Lung (tissue), 12 donors: Measurements from ENCODE around the gene PROCA1. TPM values are rescaled to one million over a fixed set of nuclear protein-coding genes. Genes with fewer than 3 reads are reported as not detected.

ENCODE experiments used
- ATAC-seq: fragments of 200-7000 bp; cut with Tn5 transposase; one replicate; pipeline ENCODE4 v1.9.1; 2020; ENCODE audit warnings: moderate number of reproducible peaks; ENCODE audit not compliant: insufficient read depth, low FRiP score
- DNase-seq, 3 donors: peaks; one replicate each; pipeline ENCODE4 v3.0.0-alpha.2; 2013 to 2017
- H3K27ac ChIP-seq, 2 donors: one replicate each; pipeline ENCODE4 v1.5.1; 2013; ENCODE audit warnings: mild to moderate bottlenecking in 2 of 2, moderate library complexity in 2 of 2, control low read depth in 1 of 2, inconsistent platforms in 1 of 2, low read depth in 1 of 2, low read length in 1 of 2
- H3K27me3 ChIP-seq, 3 donors: one replicate each; pipeline ENCODE4 v1.5.1; 2013; ENCODE audit warnings: low read length in 2 of 3; ENCODE audit not compliant: control insufficient read depth in 3 of 3, insufficient read depth in 3 of 3
- H3K36me3 ChIP-seq, 4 donors: one replicate each; pipeline ENCODE4 v1.5.1; 2013; ENCODE audit warnings: low read length in 4 of 4, mild to moderate bottlenecking in 1 of 4, moderate library complexity in 1 of 4; ENCODE audit not compliant: control insufficient read depth in 4 of 4, insufficient read depth in 4 of 4
- H3K4me1 ChIP-seq, 5 donors: one replicate each; pipeline ENCODE4 v1.5.1; 2013; ENCODE audit warnings: low read length in 5 of 5, mild to moderate bottlenecking in 2 of 5, moderate library complexity in 1 of 5; ENCODE audit not compliant: control insufficient read depth in 5 of 5, insufficient read depth in 5 of 5
- H3K4me3 ChIP-seq: one replicate; pipeline ENCODE4 v1.5.1; 2013; ENCODE audit warnings: mild to moderate bottlenecking, control low read depth, moderate library complexity
- H3K9ac ChIP-seq, 2 donors: one replicate each; pipeline ENCODE4 v1.5.1; 2013; ENCODE audit warnings: low read length in 2 of 2, control low read depth in 1 of 2; ENCODE audit not compliant: insufficient read depth in 1 of 2
- H3K9me3 ChIP-seq, 4 donors: one replicate each; pipeline ENCODE4 v1.5.1; 2013; ENCODE audit warnings: low read length in 3 of 4, mild to moderate bottlenecking in 1 of 4, moderate library complexity in 1 of 4; ENCODE audit not compliant: control insufficient read depth in 4 of 4, insufficient read depth in 3 of 4
- WGBS, 2 donors: extraction: QIAGEN DNeasy Blood & Tissue Kit; methylation state at CpG; one replicate each; pipeline ENCODE4 v1.1.7; 2013; 5-methylcytosine and 5-hydroxymethylcytosine counted together
- polyA plus RNA-seq, 2 donors: library from polyadenylated mRNA; stranded (reverse); fragments of 200-250 nt; gene quantifications; one replicate each; pipeline ENCODE4 v1.2.1, GENCODE V29; 2013
- total RNA-seq, 2 donors: library from RNA; depleted of rRNA in 1 of 2; stranded (reverse); fragments of >200 nt in 1 of 2; gene quantifications; one replicate each; pipeline ENCODE4 v1.2.1, GENCODE V29; 2014 to 2021
- TF ChIP-seq, protein P1 (sequence below): IDR thresholded peaks from 2 replicates; pipeline ENCODE4 v1.5.1; 2012; ENCODE audit warnings: mild to moderate bottlenecking; ENCODE audit errors: control extremely low read depth, extremely low read depth
- donor health status: control.
- donor health status: control.
- donor health status: Bipolar disorder and iron deficiency.
- donor health status: healthy.
- donor health status: DM: yes; HTN: yes; CAD: no.

Gene PROCA1
- total and polyA plus RNA-seq, 4 donors: 1.2 to 3.7 (median 2.7) TPM

DNA sequence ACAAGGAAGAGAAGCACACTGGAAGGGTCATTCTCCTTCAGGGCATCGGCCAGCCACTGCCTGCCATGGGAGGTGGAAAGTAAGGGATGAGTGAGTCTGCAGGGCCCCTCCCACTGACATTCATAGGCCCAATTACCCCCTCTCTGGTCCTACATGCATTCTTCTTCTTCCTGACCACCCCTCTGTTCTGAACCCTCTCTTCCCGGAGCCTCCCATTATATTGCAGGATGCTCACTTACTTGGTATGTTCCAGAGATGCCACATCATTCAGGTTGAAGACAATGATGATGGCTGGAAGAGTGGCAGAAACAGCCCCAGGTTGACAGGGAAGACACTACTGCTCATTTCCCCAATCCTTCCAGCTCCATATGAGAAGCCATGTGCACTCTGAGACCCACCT, 3.5 kb upstream of the PROCA1 start:
- no peaks in the 10 kb centered on the region for H3K9me3 ChIP-seq
- H3K9ac ChIP-seq: no peak overlapping the region
- TF ChIP-seq, protein P1, sequence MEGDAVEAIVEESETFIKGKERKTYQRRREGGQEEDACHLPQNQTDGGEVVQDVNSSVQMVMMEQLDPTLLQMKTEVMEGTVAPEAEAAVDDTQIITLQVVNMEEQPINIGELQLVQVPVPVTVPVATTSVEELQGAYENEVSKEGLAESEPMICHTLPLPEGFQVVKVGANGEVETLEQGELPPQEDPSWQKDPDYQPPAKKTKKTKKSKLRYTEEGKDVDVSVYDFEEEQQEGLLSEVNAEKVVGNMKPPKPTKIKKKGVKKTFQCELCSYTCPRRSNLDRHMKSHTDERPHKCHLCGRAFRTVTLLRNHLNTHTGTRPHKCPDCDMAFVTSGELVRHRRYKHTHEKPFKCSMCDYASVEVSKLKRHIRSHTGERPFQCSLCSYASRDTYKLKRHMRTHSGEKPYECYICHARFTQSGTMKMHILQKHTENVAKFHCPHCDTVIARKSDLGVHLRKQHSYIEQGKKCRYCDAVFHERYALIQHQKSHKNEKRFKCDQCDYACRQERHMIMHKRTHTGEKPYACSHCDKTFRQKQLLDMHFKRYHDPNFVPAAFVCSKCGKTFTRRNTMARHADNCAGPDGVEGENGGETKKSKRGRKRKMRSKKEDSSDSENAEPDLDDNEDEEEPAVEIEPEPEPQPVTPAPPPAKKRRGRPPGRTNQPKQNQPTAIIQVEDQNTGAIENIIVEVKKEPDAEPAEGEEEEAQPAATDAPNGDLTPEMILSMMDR: no peak
- peaks cover 0 to 47% (median 7%) of the 10 kb centered on the region in 5 donors for H3K4me1 ChIP-seq
- DNase-seq (no peak), ATAC-seq (no peak)
- no peaks in the 10 kb centered on the region for H3K27me3 ChIP-seq
- peaks cover 0 to 35% (median 11%) of the 10 kb centered on the region in 4 donors for H3K36me3 ChIP-seq
- 95 to 100% methylated on average over 2 of the region's 2 CpGs for WGBS, 2 donors
- H3K27ac ChIP-seq: no peak overlapping the region
- H3K4me3 ChIP-seq: no peak overlapping the region

DNA sequence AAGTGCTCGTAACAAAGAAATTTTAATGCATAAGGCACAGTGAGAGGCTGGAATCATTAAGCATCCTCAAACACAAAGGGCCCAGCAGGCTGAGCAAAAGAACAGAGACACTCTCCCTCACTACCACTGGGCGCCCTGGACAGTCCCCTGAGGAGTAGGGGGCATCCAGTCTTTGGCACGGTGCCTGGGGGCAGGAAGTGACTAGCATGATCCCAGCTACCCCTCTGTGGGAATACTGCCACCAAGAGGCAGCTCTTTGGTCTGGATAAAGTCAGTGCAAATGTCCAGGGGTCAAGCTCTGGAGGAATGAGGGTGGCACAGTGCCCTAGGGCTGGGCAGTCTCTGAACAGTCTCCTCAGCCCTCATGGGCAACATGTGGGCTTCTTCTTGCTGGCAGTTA, 2.6 kb upstream of the PROCA1 start:
- H3K4me1 ChIP-seq: peaks cover 0 to 45% (median 7%) of the 10 kb centered on the region in 5 donors
- DNase-seq (no peak), ATAC-seq (no peak)
- no peak overlapping the region for H3K4me3 ChIP-seq
- H3K27me3 ChIP-seq: no peaks in the 10 kb centered on the region
- WGBS, 2 donors: 88 to 99% methylated on average over 3 of the region's 3 CpGs
- TF ChIP-seq, protein P1: no peak
- no peak overlapping the region for H3K27ac ChIP-seq
- no peak overlapping the region for H3K9ac ChIP-seq
- no peaks in the 10 kb centered on the region for H3K9me3 ChIP-seq
- H3K36me3 ChIP-seq: peaks cover 0 to 31% (median 11%) of the 10 kb centered on the region in 4 donors

DNA sequence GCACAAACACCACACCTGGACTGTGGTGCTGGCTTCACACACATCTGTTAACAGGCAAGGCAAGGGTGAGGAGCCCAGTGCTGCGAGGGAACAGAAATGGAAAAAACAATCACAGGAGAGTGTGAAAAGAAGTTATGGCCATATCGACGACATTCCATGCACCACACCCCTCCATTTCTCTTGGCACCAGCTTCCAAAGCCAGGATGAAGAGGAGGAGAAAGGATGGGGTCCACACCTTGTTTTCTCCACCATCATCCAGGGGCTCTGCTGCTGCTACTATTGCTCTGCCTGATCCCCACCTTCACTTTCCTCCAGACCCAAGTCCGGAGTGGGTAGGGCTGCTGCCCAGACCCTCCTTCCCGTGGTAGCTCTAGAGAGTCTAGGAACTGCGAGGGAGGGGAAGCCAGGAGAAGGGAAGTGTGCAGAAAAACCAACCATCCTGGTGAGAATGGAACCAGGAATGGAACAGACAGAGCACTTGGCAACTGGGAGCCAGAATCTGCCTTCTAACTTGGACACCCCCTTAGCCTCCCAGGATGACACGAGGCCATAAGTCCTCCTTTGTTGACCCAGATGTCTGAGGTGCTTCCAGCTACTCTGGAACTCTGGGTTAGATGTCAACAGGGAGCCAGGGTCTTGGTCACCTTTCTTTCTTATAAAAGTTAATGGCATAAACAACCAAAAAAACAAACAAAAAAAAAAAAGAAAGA, 1.2 kb upstream of the PROCA1 start:
- TF ChIP-seq, protein P1: no peak
- 82 to 88% methylated on average over 7 of the region's 7 CpGs for WGBS, 2 donors
- Histone ChIP-seq H3K9ac (no peak overlapping the region), H3K27ac (no peak overlapping the region), H3K36me3 (peaks cover 0 to 31% (median 11%) of the 10 kb centered on the region in 4 donors), H3K4me3 (no peak overlapping the region), H3K4me1 (peaks cover 0 to 31% (median 6%) of the 10 kb centered on the region in 5 donors), H3K9me3 (no peaks in the 10 kb centered on the region), H3K27me3 (no peaks in the 10 kb centered on the region)
- ATAC-seq (no peak), DNase-seq (no peak)
